Psoas muscle (tissue), 8 donors: ENCODE data around the gene GGA2. TPM values are rescaled to one million over a fixed set of nuclear protein-coding genes. Genes with fewer than 3 reads are reported as not detected.

Experiments used
- ATAC-seq, 4 donors: fragments of 200-7000 bp; cut with Tn5 transposase; one replicate each; pipeline ENCODE4 v1.9.1; 2020; ENCODE audit warnings: moderate library complexity in 3 of 4, mild to moderate bottlenecking in 2 of 4
- DNase-seq, 2 donors: peaks; one replicate each; pipeline ENCODE4 v3.0.0-alpha.2; 2020
- H3K27ac ChIP-seq: fragments of 200-600 bp; one replicate; pipeline ENCODE4 v1.8.0; 2022
- H3K27me3 ChIP-seq, 3 donors: fragments of 200-600 bp in 1 of 3; one replicate each; pipeline versions ENCODE4 v1.6.1 to v1.8.0; 2013 to 2022; ENCODE audit warnings: low read length in 2 of 3, mild to moderate bottlenecking in 2 of 3, moderate library complexity in 1 of 3; ENCODE audit not compliant: insufficient read depth in 3 of 3
- H3K36me3 ChIP-seq, 2 donors: fragments of 200-600 bp in 1 of 2; one replicate each; pipeline versions ENCODE4 v1.6.1 to v1.8.0; 2013 to 2022; ENCODE audit warnings: low read depth in 1 of 2, mild to moderate bottlenecking in 1 of 2, moderate library complexity in 1 of 2; ENCODE audit not compliant: insufficient read depth in 1 of 2
- H3K4me1 ChIP-seq: fragments of 200-600 bp; one replicate; pipeline ENCODE4 v1.8.0; 2022
- H3K4me3 ChIP-seq: fragments of 200-600 bp; one replicate; pipeline ENCODE4 v1.8.0; 2022; ENCODE audit warnings: mild to moderate bottlenecking
- H3K9me3 ChIP-seq: fragments of 200-600 bp; one replicate; pipeline ENCODE4 v1.8.0; 2022
- CTCF ChIP-seq: fragments of 200-600 bp; IDR thresholded peaks from one replicate; pipeline ENCODE4 v1.8.0; 2022; ENCODE audit warnings: antibody characterized with exemption
- WGBS, 3 donors: extraction: QIAGEN DNeasy Blood & Tissue Kit; methylation state at CpG; one replicate each; pipeline versions ENCODE4 v1.1.6 to v1.1.7; 2013; 5-methylcytosine and 5-hydroxymethylcytosine counted together
- intact Hi-C, 2 donors: fragments of 100-400 bp; cut with DNase I; formaldehyde crosslinking; loops; one replicate each; pipeline versions ENCODE4 v1.11.0 to v1.14.2; 2022
- polyA plus RNA-seq, 3 donors: library from polyadenylated mRNA; stranded (reverse); fragments of 200-250 nt; gene quantifications; one replicate each; pipeline ENCODE4 v1.2.3, GENCODE V29; 2013
- total RNA-seq, 4 donors: library from RNA; stranded (reverse); fragmentation: NEBNext Ultra II Directional in 2 of 4; extraction: Animal tissue kit (Norgen Biotek cat#: 25700) in 2 of 4; gene quantifications; one replicate each; pipeline versions ENCODE4 v1.2.1 to v1.2.4, GENCODE V29; 2021 to 2023
- donor health status: healthy with polysubstance abuse.
- donor health status: DM: no; HTN: no; CAD: no; lungs with moderate emphysema.
- donor health status: Bipolar disorder and iron deficiency.
- donor health status: healthy.
- donor health status: DM: yes; HTN: yes; CAD: no.
- donor health status: DM: no; HTN: no; CAD: no.
- donor health status: DM: no; HTN: no; CAD: no.
- donor health status: DM: yes; HTN: yes; CAD: no.

The GGA2 gene
- total and polyA plus RNA-seq, 7 donors: 18.9 to 62.9 (median 49.3) TPM

- no peak for TF ChIP-seq CTCF
- peaks cover 4 to 100% of the 10 kb centered on the region in 2 donors for H3K36me3 ChIP-seq
- H3K27ac ChIP-seq: no peak overlapping the region
- whole genome bisulfite sequencing, 3 donors: 88 to 93% (median 90%) methylated on average over 14 of the region's 14 CpGs
- ATAC-seq: no peak
- no peaks in the 10 kb centered on the region for H3K9me3 ChIP-seq
- intact Hi-C loops: no loop called here
- no peak overlapping the region for H3K4me3 ChIP-seq
- no peak for DNase-seq
- no peaks in the 10 kb centered on the region for H3K4me1 ChIP-seq
- H3K27me3 ChIP-seq: no peaks in the 10 kb centered on the region
These were observed 27.5 kb downstream of the GGA2 start for GRCh38 chr16:23482778-23483177.

- 80 to 88% (median 86%) methylated on average over 4 of the region's 4 CpGs for WGBS, 3 donors
- ATAC-seq: no peak
- Histone ChIP-seq H3K27ac (no peak overlapping the region), H3K27me3 (no peaks in the 10 kb centered on the region), H3K4me3 (no peak overlapping the region), H3K9me3 (no peaks in the 10 kb centered on the region), H3K36me3 (peaks cover 9 to 100% of the 10 kb centered on the region in 2 donors), H3K4me1 (no peaks in the 10 kb centered on the region)
- TF ChIP-seq CTCF: no peak
- intact Hi-C loops: no loop called here
- DNase-seq: no peak
These were observed 30.0 kb downstream of the GGA2 start for GRCh38 chr16:23480257-23480656.

GRCh38 chr16:23479138-23479537 lies 31.2 kb downstream of the GGA2 start:
- Histone ChIP-seq H3K36me3 (peaks cover 11 to 100% of the 10 kb centered on the region in 2 donors), H3K27ac (no peak overlapping the region)
- no peak for ATAC-seq

GRCh38 chr16:23478566-23478965 lies 31.7 kb downstream of the GGA2 start:
- ATAC-seq (peak in 1 of 4 donors; percentile 30), DNase-seq (no peak)
- H3K4me1 ChIP-seq: no peaks in the 10 kb centered on the region
- H3K36me3 ChIP-seq: peaks cover 11 to 100% of the 10 kb centered on the region in 2 donors
- no peaks in the 10 kb centered on the region for H3K9me3 ChIP-seq
- no peak for TF ChIP-seq CTCF
- H3K27me3 ChIP-seq: no peaks in the 10 kb centered on the region
- intact Hi-C loops: no loop called here
- H3K27ac ChIP-seq: no peak overlapping the region
- no peak overlapping the region for H3K4me3 ChIP-seq
- 87 to 98% (median 94%) methylated on average over 2 to 3 of the region's 3 CpGs for whole genome bisulfite sequencing, 3 donors

More at GRCh38 chr16:23479138-23479537, 31.2 kb downstream of the GGA2 start:
- Histone ChIP-seq H3K4me1 (no peaks in the 10 kb centered on the region), H3K27me3 (no peaks in the 10 kb centered on the region), H3K9me3 (no peaks in the 10 kb centered on the region), H3K4me3 (no peak overlapping the region)
- WGBS, 3 donors: 91 to 97% (median 96%) methylated on average over 3 of the region's 3 CpGs
- TF ChIP-seq CTCF: no peak
- no peak for DNase-seq
- intact Hi-C loops: no loop called here

GRCh38 chr16:23476289-23476688 lies 34.0 kb downstream of the GGA2 start:
- no peak for TF ChIP-seq CTCF
- H3K36me3 ChIP-seq: peaks cover 11 to 100% of the 10 kb centered on the region in 2 donors
- ATAC-seq (no peak), DNase-seq (no peak)
- H3K27ac ChIP-seq: no peak overlapping the region
- no peak overlapping the region for H3K4me3 ChIP-seq
- intact Hi-C loops: no loop called here
- H3K9me3 ChIP-seq: no peaks in the 10 kb centered on the region
- 95 to 97% (median 97%) methylated on average over 1 of the region's 1 CpG for WGBS, 3 donors
- H3K4me1 ChIP-seq: no peaks in the 10 kb centered on the region
- H3K27me3 ChIP-seq: no peaks in the 10 kb centered on the region
